ENCODE results near the gene ADCY2. TPM values are rescaled to one million over a fixed set of nuclear protein-coding genes. Genes with fewer than 3 reads are reported as not detected.

ADCY2 gene
- total RNA-seq, 1 donor from 2014 or later: 18.4 TPM

- no peak overlapping the region for H3K4me3 ChIP-seq
- no peaks in the 10 kb centered on the region for H3K9me3 ChIP-seq
- TF ChIP-seq POLR2A (IDR thresholded peaks at IDR 0.05) (no peak), POLR2AphosphoS5 (IDR thresholded peaks at IDR 0.05; ENCODE audit: insufficient read depth in 1 of 2, low read depth in 1 of 2) (no peak), CTCF (IDR thresholded peaks at IDR 0.05) (no peak)
- no peak overlapping the region for H3K27ac ChIP-seq
- intact Hi-C loops (cut with DNase I): no loop called here
- H3K27me3 ChIP-seq: no peaks in the 10 kb centered on the region
- DNase-seq (ENCODE audit: extremely low spot score in 2 of 2): no peak
- H3K4me1 ChIP-seq: no peaks in the 10 kb centered on the region
- no peaks in the 10 kb centered on the region for H3K36me3 ChIP-seq
Measured at GRCh38 chr5:7415587-7416535, 19.9 kb downstream of the ADCY2 start.

GRCh38 chr5:7418276-7418675 is 22.3 kb downstream of the ADCY2 start:
- TF ChIP-seq POLR2AphosphoS5 (IDR thresholded peaks at IDR 0.05; ENCODE audit: insufficient read depth in 1 of 2, low read depth in 1 of 2) (no peak), CTCF (IDR thresholded peaks at IDR 0.05) (no peak), POLR2A (IDR thresholded peaks at IDR 0.05) (no peak)
- no peaks in the 10 kb centered on the region for H3K4me1 ChIP-seq
- DNase-seq (ENCODE audit: extremely low spot score in 2 of 2): no peak
- intact Hi-C loops (cut with DNase I): no loop called here
- no peaks in the 10 kb centered on the region for H3K9me3 ChIP-seq
- H3K27ac ChIP-seq: no peak overlapping the region
- no peak overlapping the region for H3K4me3 ChIP-seq
- H3K27me3 ChIP-seq: no peaks in the 10 kb centered on the region
- H3K36me3 ChIP-seq: no peaks in the 10 kb centered on the region

- Histone ChIP-seq H3K27ac (no peak overlapping the region), H3K4me1 (no peaks in the 10 kb centered on the region), H3K36me3 (no peaks in the 10 kb centered on the region), H3K27me3 (no peaks in the 10 kb centered on the region), H3K4me3 (no peak overlapping the region), H3K9me3 (no peaks in the 10 kb centered on the region)
- DNase-seq (ENCODE audit: extremely low spot score in 2 of 2): no peak
- intact Hi-C loops (cut with DNase I): no loop called here
- TF ChIP-seq CTCF (IDR thresholded peaks at IDR 0.05) (no peak), POLR2AphosphoS5 (IDR thresholded peaks at IDR 0.05; ENCODE audit: insufficient read depth in 1 of 2, low read depth in 1 of 2) (no peak), POLR2A (IDR thresholded peaks at IDR 0.05) (no peak)
Measured at GRCh38 chr5:7419367-7419766, 23.4 kb downstream of the ADCY2 start.

- no peak overlapping the region for H3K4me3 ChIP-seq
- intact Hi-C loops (cut with DNase I): no loop called here
- no peaks in the 10 kb centered on the region for H3K36me3 ChIP-seq
- H3K27ac ChIP-seq: no peak overlapping the region
- no peak for TF ChIP-seq CTCF (IDR thresholded peaks at IDR 0.05)
- H3K4me1 ChIP-seq: no peaks in the 10 kb centered on the region
- H3K27me3 ChIP-seq: no peaks in the 10 kb centered on the region
- no peak for DNase-seq (ENCODE audit: extremely low spot score in 2 of 2)
- no peaks in the 10 kb centered on the region for H3K9me3 ChIP-seq
Measured at GRCh38 chr5:7419846-7420245, 23.9 kb downstream of the ADCY2 start.
